Esophagus muscularis mucosa (tissue), 3 donors: Measurements from ENCODE around the gene DMRTA1.

Experiments used
- CTCF ChIP-seq, 3 experiments: fragments of 200-600 bp in 2 of 3; fragments of 450-650 bp in 1 of 3; sonication (generic) in 2 of 3; IDR thresholded peaks; one replicate each; pipeline ENCODE4 v1.5.1; 2017 to 2019; ENCODE audit warnings: antibody characterized with exemption in 3 of 3, mild to moderate bottlenecking in 2 of 3, moderate library complexity in 1 of 3
- POLR2A ChIP-seq: fragments of 450-650 bp; IDR thresholded peaks from one replicate; pipeline ENCODE4 v1.6.1; 2017; ENCODE audit warnings: antibody characterized with exemption, moderate library complexity, mild to moderate bottlenecking, low read depth
- POLR2AphosphoS5 ChIP-seq, 2 donors: sonication (generic); formaldehyde crosslinking; IDR thresholded peaks; one replicate each; pipeline ENCODE4 v1.6.1; 2017; ENCODE audit warnings: antibody characterized with exemption in 2 of 2

GRCh38 chr9:22447618-22448305 lies 1.1 kb downstream of the DMRTA1 start:
- no peak for TF ChIP-seq POLR2AphosphoS5 (IDR thresholded peaks at IDR 0.05)
- no peak for TF ChIP-seq POLR2A
- no peak for TF ChIP-seq CTCF (IDR thresholded peaks at IDR 0.05)
